Pons (tissue), 1 donor: ENCODE data around the gene TMEM209.
"Not testable (repeated sequence)": the region's sequence is repeated elsewhere in the genome, so short reads cannot be mapped to it uniquely, and the experiment has no call there.

Experiments
- DNase-seq: peaks from one replicate; pipeline ENCODE4 v3.0.0-alpha.2; 2016; ENCODE audit warnings: low spot score

TMEM209 gene

GRCh38 chr7:130162196-130162595, 43.0 kb downstream of the TMEM209 start:
- no peak for DNase-seq

DNA sequence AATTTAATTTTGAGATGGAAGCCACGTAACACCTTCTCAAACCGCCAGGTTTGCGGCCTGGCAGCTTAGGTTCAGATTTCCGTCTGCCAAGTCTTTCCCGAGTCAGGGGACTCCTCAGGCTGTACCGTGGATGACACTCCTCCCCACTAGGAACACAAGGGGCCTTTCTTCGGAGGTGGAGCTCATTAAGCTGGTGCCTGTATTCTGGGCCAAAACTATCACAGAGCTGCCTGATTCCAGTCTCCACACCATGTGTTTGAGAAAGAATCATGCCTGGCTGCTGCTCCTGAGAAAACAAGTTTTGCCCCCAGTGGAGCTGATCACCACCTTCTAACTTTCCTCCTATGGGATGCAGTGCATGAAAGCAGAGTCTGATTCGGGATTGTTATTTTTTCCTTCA, 44.8 kb downstream of the TMEM209 start:
- DNase-seq: no peak

- DNase-seq: no peak
Measured at GRCh38 chr7:130160023-130160422, 45.2 kb downstream of the TMEM209 start.

DNA sequence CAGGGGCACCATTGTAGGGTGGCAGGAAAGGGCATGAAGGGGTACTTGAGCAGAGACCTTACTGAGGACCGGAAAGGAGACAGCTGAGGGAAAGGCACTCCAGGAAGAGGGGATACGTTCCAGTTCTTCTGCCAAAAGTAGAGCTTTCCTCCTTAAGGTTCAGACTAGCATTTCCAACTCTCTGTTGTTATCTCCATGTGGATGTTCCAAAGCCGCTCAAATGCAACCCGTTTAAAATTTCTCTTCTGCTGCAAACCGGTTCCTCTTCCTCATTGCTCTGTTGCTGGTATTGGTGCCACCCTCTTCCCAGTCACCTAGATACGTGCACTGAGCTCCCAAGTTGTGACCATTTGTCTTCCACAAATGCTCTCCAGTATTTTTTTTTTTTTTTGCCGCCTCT, 47.5 kb downstream of the TMEM209 start:
- DNase-seq: no peak

GRCh38 chr7:130156140-130156539, 49.1 kb downstream of the TMEM209 start:
- no peak for DNase-seq

DNA sequence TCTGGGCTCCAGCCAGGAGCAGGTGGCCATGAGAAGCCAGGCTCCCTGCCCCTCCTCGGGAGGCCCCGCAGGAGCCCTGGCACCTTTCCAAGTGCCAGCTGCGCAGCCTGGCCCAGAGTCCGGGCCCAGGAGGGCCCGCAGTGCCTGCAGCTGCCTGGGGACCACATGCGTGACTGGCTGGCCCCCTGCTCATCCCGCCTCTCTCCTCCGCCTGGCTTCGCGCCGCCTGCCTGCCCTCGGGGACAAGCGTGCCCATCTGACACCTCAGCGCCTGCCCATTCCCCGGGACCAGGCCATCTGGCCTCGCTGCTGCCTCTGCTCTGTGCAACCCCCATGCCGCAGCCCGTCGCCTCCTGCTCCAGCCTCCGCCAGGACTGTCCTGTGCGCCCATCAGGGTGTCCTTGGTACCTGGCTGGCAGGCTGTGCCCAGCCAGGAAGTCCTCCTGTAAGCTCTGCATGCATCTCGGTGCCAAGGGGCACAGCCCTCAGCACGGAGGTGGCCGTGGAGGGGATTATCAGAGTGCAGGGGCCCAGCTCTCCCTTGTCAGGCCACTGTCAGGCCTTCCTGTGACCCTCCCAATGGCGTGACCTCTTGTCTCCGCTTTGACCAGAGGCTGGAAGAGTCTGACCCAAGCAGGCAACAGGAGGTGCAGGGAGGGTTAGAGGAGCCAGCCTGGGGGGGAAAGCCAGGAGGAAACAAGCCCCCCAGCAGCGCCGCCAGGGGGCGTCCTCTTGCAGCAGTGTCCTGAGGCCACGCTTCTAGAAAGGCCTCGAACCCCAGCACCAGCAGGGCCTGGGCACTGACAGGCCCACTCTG, 50.5 kb downstream of the TMEM209 start:
- DNase-seq: peak; percentile 28

- DNase-seq: no peak
Measured at GRCh38 chr7:130154131-130154500, 51.1 kb downstream of the TMEM209 start.

GRCh38 chr7:130153211-130153908, 51.8 kb downstream of the TMEM209 start:
- DNase-seq: no peak

- no peak for DNase-seq
Measured at GRCh38 chr7:130152493-130153210, 52.6 kb downstream of the TMEM209 start.

- DNase-seq: no peak
Measured at GRCh38 chr7:130151591-130152492, 53.4 kb downstream of the TMEM209 start.

- DNase-seq: no peak
Measured at GRCh38 chr7:130150587-130150986, 54.6 kb downstream of the TMEM209 start.

DNA sequence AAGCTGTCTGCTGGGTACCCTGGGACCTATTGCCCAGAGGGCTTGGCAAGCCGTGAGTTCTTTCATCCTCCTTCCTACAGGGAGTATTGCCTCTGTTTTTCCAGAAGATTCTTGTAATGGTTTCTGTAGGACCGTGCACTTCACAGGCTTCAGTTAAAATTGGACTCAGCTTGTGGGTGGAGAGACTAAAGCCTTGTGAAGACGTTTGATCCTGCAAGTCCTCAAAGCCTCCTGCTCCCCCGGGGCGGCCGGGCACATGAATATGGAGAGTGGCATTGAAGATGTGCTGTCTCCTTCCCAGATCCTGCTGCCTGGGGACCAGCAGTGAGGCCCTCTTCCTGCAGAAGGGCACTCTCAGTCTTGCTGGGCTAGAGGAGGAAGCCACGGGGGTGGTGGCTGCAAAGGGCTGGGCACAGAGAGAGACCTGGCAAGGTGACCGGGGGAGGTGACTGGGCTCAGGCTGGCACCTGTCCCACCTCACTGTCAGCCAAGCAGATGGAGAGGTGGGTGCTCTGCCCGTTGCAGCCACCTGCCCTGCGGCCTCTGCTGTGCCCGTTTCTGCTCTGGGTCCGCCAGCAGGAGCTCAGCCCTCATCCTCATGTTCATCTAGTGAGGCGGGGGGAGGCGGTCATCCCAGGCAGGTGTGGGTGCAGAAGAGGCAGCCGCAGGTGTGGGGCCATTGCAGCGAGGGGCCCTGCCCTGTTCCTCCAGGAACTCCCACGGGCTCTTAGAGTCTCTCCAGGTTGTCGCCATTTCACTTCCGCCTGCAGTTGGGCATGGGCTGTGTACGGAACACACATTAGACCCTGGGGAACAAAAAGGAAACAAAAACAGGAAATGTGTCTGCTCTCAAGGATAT, 55.7 kb downstream of the TMEM209 start:
- no peak for DNase-seq

DNA sequence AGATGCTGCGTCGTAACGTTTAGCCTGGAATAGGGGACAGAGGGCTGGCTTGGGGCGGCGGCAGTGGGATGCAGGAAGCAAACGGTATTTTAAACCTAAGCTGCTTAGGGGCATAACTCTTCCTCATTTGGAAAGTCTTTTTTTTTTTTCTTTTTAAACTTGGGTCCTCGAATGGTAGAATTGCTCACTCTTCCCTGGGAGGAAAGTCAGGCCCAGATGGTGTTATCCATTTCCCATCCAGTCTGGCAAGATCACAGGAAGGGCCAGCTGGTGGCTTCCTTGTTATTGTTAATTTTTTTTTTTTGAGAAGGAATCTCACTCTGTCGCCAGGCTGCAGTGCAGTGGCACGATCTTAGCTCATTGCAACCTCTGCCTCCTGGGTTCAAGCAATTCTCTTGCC, 56.6 kb downstream of the TMEM209 start:
- no peak for DNase-seq

GRCh38 chr7:130147710-130148325, 57.4 kb downstream of the TMEM209 start:
- no peak for DNase-seq

DNA sequence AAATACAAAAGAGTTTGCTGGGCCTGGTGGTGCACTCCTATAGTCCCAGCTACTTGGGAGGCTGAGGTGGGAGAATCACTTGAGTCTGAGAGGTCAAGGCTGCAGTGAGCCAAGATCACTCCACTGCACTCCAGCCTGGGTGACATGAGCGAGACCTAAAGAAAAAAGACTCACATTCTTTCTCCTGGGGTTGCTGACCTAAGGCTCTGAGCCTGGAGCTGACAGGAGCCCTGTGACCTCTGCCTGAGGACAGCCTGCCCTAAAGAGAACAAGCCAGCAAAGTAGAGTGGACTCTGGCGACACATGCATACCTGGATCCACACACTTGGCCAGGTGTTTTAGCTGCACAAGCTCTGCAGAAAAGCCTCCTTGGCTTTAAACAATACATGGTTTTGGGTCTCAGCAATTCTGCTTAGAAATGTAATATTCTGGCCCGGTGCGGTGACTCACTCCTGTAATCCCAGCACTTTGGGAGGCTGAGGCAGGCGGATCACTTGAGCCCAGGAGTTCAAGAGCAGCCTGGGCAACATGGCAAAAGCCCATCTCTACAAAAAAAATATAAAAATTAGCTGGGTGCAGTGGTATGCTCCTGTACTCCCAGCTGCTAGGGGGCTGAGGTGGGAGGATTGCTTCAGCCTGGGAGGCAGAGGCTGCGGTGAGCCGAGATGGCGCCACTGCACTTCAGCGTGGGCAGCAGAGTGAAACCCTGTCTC, 58.4 kb downstream of the TMEM209 start:
- DNase-seq: no peak

DNA sequence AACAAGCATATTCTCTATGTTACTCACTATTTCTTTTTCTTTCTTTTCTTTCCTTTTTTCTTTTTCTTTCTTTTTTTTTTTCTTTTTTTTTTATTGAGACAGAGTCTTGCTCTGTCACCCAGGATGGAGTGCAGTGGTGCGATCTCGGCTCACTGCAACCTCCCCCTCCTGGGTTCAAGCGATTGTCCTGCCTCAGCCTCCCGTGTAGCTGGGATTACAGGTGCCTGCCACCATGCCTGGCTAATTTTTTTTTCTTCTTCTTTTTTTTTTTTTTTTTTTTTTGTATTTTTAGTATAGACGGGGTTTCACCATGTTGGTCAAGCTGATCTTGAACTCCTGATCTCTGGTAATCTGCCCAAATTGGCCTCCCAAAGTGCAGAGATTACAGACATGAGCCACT, 59.1 kb downstream of the TMEM209 start:
- not testable (repeated sequence) for DNase-seq

- DNase-seq: no peak
Measured at GRCh38 chr7:130145424-130146100, 59.6 kb downstream of the TMEM209 start.

- DNase-seq: no peak
Measured at GRCh38 chr7:130144312-130145171, 60.7 kb downstream of the TMEM209 start.
